HEK293 (cell line): ENCODE data around the gene RNF215.
A peak's percentile ranks its signal among the peaks of the same experiment; 100 is the strongest.

Experiments used
- CTCF ChIA-PET: fragments of 350-600 bp; formaldehyde crosslinking; extraction: SDS; loops from one replicate; lab custom pipeline; 2021; ENCODE audit warnings: antibody characterized with exemption; lab: Yijun Ruan, JAX
- POLR2A ChIA-PET: fragments of 300-600 bp; formaldehyde crosslinking; extraction: SDS; loops from one replicate; lab custom pipeline; 2020; ENCODE audit warnings: antibody characterized with exemption, inconsistent platforms; lab: Yijun Ruan, JAX
- H3K27ac ChIP-seq: fragments of 200-500 bp; sonication (Bioruptor generic); 2 replicates; pipeline ENCODE4 v1.5.1; 2014; ENCODE audit warnings: low read depth, low read length, control low read depth, inconsistent platforms; ENCODE audit errors: extremely low read depth
- H3K36me3 ChIP-seq, 2 experiments: fragments of 200-500 bp in 1 of 2; sonication (Bioruptor generic) in 1 of 2; 1 replicate in 1 of 2; 2 replicates in 1 of 2; pipeline ENCODE4 v1.5.1; 2014 to 2017; ENCODE audit warnings: inconsistent platforms in 2 of 2, low read length in 2 of 2; ENCODE audit not compliant: control insufficient read depth in 2 of 2, insufficient read depth in 1 of 2
- H3K4me1 ChIP-seq: fragments of 200-500 bp; sonication (Bioruptor generic); 2 replicates; pipeline ENCODE4 v1.5.1; 2014; ENCODE audit warnings: mild to moderate bottlenecking, low read length, inconsistent platforms; ENCODE audit not compliant: control insufficient read depth, insufficient read depth
- H3K4me3 ChIP-seq: 2 replicates; pipeline ENCODE4 v1.5.1; 2011; ENCODE audit warnings: low read depth, mild to moderate bottlenecking, control low read depth, low read length, moderate library complexity
- H3K9me3 ChIP-seq: fragments of 200-500 bp; sonication (Bioruptor generic); 2 replicates; pipeline ENCODE4 v1.5.1; 2014; ENCODE audit warnings: low read depth, low read length, inconsistent platforms; ENCODE audit not compliant: control insufficient read depth, insufficient read depth
- EGR2 ChIP-seq: fragments of 450-650 bp; formaldehyde crosslinking; IDR thresholded peaks from 2 replicates; pipeline ENCODE4 v1.5.1; 2016; ENCODE audit warnings: low read depth, missing biosample characterization, missing genetic modification characterization
- HOXA7 ChIP-seq: sonication (generic); formaldehyde crosslinking; IDR thresholded peaks from 2 replicates; pipeline ENCODE4 v1.8.1; 2022; ENCODE audit warnings: missing genetic modification reagents, borderline replicate concordance
- KLF7 ChIP-seq: fragments of 450-650 bp; formaldehyde crosslinking; IDR thresholded peaks from 2 replicates; pipeline ENCODE4 v1.5.1; 2016; ENCODE audit warnings: missing biosample characterization, missing genetic modification characterization, borderline replicate concordance
- KLF9 ChIP-seq: fragments of 450-650 bp; formaldehyde crosslinking; IDR thresholded peaks from 2 replicates; pipeline ENCODE4 v1.5.1; 2016; ENCODE audit warnings: missing biosample characterization, missing genetic modification characterization, low read depth
- SP2 ChIP-seq: fragments of 450-650 bp; formaldehyde crosslinking; IDR thresholded peaks from 2 replicates; pipeline ENCODE4 v1.5.1; 2016; ENCODE audit warnings: missing biosample characterization, missing genetic modification characterization
- SP3 ChIP-seq: fragments of 450-650 bp; formaldehyde crosslinking; IDR thresholded peaks from 2 replicates; pipeline ENCODE4 v1.5.1; 2016; ENCODE audit warnings: missing biosample characterization, missing genetic modification characterization
- TCF7L2 ChIP-seq: IDR thresholded peaks from 2 replicates; pipeline ENCODE4 v1.6.1; 2011; ENCODE audit warnings: low read depth, mild to moderate bottlenecking, inconsistent platforms, low read length, moderate library complexity, borderline replicate concordance
- ZBTB17 ChIP-seq: fragments of 450-650 bp; formaldehyde crosslinking; IDR thresholded peaks from 2 replicates; pipeline ENCODE4 v1.5.1; 2016; ENCODE audit warnings: missing biosample characterization, missing genetic modification characterization
- ZBTB20 ChIP-seq: fragments of 450-650 bp; formaldehyde crosslinking; IDR thresholded peaks from 2 replicates; pipeline ENCODE4 v1.5.1; 2016; ENCODE audit warnings: missing biosample characterization, missing genetic modification characterization
- ZBTB7A ChIP-seq: fragments of 450-650 bp; formaldehyde crosslinking; IDR thresholded peaks from 2 replicates; pipeline ENCODE4 v1.5.1; 2016; ENCODE audit warnings: low read depth, missing biosample characterization, missing genetic modification characterization
- ZIC2 ChIP-seq: fragments of 450-650 bp; formaldehyde crosslinking; IDR thresholded peaks from 2 replicates; pipeline ENCODE4 v1.5.1; 2016; ENCODE audit warnings: missing biosample characterization, missing genetic modification characterization
- ZNF10 ChIP-seq: fragments of 450-650 bp; formaldehyde crosslinking; IDR thresholded peaks from 2 replicates; pipeline ENCODE4 v1.5.1; 2017; ENCODE audit warnings: missing biosample characterization, missing genetic modification characterization
- ZNF121 ChIP-seq: fragments of 450-650 bp; formaldehyde crosslinking; IDR thresholded peaks from 2 replicates; pipeline ENCODE4 v1.5.1; 2016; ENCODE audit warnings: missing biosample characterization, missing genetic modification characterization
- ZNF169 ChIP-seq: fragments of 450-650 bp; formaldehyde crosslinking; IDR thresholded peaks from 2 replicates; pipeline ENCODE4 v1.5.1; 2016; ENCODE audit warnings: missing biosample characterization, missing genetic modification characterization
- ZNF175 ChIP-seq: fragments of 450-650 bp; formaldehyde crosslinking; IDR thresholded peaks from 2 replicates; pipeline ENCODE4 v1.5.1; 2016; ENCODE audit warnings: missing biosample characterization, missing genetic modification characterization
- ZNF211 ChIP-seq: fragments of 450-650 bp; formaldehyde crosslinking; IDR thresholded peaks from 2 replicates; pipeline ENCODE4 v1.5.1; 2016; ENCODE audit warnings: low read depth, missing biosample characterization, missing genetic modification characterization
- ZNF521 ChIP-seq: fragments of 450-650 bp; formaldehyde crosslinking; IDR thresholded peaks from 2 replicates; pipeline ENCODE4 v1.5.1; 2017; ENCODE audit warnings: missing biosample characterization, mild to moderate bottlenecking, missing genetic modification characterization
- ZNF544 ChIP-seq: fragments of 450-650 bp; formaldehyde crosslinking; IDR thresholded peaks from 2 replicates; pipeline ENCODE4 v1.5.0; 2017; ENCODE audit warnings: missing biosample characterization, missing genetic modification characterization
- ZNF548 ChIP-seq: fragments of 450-650 bp; formaldehyde crosslinking; IDR thresholded peaks from 2 replicates; pipeline ENCODE4 v1.5.1; 2016; ENCODE audit warnings: missing biosample characterization, missing genetic modification characterization
- ZNF621 ChIP-seq: fragments of 450-650 bp; formaldehyde crosslinking; IDR thresholded peaks from 2 replicates; pipeline ENCODE4 v1.5.1; 2017; ENCODE audit warnings: missing biosample characterization, missing genetic modification characterization
- ZNF629 ChIP-seq: fragments of 450-650 bp; formaldehyde crosslinking; IDR thresholded peaks from 2 replicates; pipeline ENCODE4 v1.5.1; 2017; ENCODE audit warnings: missing biosample characterization, missing genetic modification characterization
- ZNF664 ChIP-seq: fragments of 450-650 bp; formaldehyde crosslinking; IDR thresholded peaks from 2 replicates; pipeline ENCODE4 v1.5.1; 2016; ENCODE audit warnings: missing biosample characterization, missing genetic modification characterization
- ZNF670 ChIP-seq: fragments of 450-650 bp; formaldehyde crosslinking; IDR thresholded peaks from 2 replicates; pipeline ENCODE4 v1.5.1; 2016; ENCODE audit warnings: missing biosample characterization, missing genetic modification characterization, low read depth
- ZNF701 ChIP-seq: fragments of 450-650 bp; formaldehyde crosslinking; IDR thresholded peaks from 2 replicates; pipeline ENCODE4 v1.5.1; 2016; ENCODE audit warnings: missing biosample characterization, missing genetic modification characterization
- ZNF830 ChIP-seq: fragments of 450-650 bp; IDR thresholded peaks from 2 replicates; pipeline ENCODE4 v1.5.0; 2018; ENCODE audit warnings: missing biosample characterization, missing genetic modification characterization, low read depth, mild to moderate bottlenecking, moderate library complexity
- TF ChIP-seq, protein P1 (sequence below): fragments of 450-650 bp; formaldehyde crosslinking; IDR thresholded peaks from 2 replicates; pipeline ENCODE4 v1.5.1; 2016; ENCODE audit warnings: missing biosample characterization, missing genetic modification characterization

RNF215 gene

DNA sequence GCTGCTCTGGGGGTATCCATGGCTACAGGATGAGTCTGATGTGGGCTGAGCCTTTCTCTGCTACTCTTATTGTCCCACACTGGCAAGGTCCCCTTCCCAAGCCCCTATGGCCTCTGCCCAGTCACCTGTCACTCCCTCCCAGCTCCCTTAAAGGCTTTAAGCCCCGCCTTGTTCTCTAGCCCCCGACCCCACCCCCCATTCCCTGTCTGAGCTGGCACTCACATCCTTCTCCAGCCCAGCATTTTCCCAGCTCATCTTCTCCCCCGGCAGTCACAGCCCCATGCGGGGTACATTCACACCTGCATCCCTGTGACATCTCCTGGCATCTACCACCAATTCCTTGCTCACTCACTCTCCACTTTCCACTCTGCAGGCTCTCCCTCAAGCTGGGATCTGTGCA, 42.7 kb upstream of the RNF215 start:
- Histone ChIP-seq H3K4me1 (peaks cover 2% of the 10 kb centered on the region; the same call in 1 of the 2 replicates), H3K9me3 (no peaks in the 10 kb centered on the region), H3K4me3 (no peak overlapping the region), H3K36me3 (peaks cover 0 to 26% of the 10 kb centered on the region in 2 experiments; a peak in 1 of 3 replicates), H3K27ac (no peak overlapping the region)
- CTCF ChIA-PET: interaction anchor here (0.6 to 1.5 kb wide), 4 partner anchors 17 to 56 kb away, joined by 3 to 7 read pairs (median 4); partner anchors contain the start of gene SEC14L2
- TF ChIP-seq ZNF10 (tag by site-specific recombination) (no peak), ZNF211 (tag by site-specific recombination) (no peak), KLF9 (tag by site-specific recombination) (no peak), KLF7 (no peak), ZNF629 (no peak), ZBTB20 (tag by site-specific recombination) (no peak), ZNF175 (tag by site-specific recombination) (no peak), ZNF544 (tag by site-specific recombination) (no peak)
- TF ChIP-seq, protein P1, sequence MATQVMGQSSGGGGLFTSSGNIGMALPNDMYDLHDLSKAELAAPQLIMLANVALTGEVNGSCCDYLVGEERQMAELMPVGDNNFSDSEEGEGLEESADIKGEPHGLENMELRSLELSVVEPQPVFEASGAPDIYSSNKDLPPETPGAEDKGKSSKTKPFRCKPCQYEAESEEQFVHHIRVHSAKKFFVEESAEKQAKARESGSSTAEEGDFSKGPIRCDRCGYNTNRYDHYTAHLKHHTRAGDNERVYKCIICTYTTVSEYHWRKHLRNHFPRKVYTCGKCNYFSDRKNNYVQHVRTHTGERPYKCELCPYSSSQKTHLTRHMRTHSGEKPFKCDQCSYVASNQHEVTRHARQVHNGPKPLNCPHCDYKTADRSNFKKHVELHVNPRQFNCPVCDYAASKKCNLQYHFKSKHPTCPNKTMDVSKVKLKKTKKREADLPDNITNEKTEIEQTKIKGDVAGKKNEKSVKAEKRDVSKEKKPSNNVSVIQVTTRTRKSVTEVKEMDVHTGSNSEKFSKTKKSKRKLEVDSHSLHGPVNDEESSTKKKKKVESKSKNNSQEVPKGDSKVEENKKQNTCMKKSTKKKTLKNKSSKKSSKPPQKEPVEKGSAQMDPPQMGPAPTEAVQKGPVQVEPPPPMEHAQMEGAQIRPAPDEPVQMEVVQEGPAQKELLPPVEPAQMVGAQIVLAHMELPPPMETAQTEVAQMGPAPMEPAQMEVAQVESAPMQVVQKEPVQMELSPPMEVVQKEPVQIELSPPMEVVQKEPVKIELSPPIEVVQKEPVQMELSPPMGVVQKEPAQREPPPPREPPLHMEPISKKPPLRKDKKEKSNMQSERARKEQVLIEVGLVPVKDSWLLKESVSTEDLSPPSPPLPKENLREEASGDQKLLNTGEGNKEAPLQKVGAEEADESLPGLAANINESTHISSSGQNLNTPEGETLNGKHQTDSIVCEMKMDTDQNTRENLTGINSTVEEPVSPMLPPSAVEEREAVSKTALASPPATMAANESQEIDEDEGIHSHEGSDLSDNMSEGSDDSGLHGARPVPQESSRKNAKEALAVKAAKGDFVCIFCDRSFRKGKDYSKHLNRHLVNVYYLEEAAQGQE: no peak
- POLR2A ChIA-PET: interaction anchor here (0.9 to 1.5 kb wide), 4 partner anchors 12 to 145 kb away, joined by 3 to 5 read pairs (median 4); partner anchors contain the start of genes CCDC157 and SF3A1

DNA sequence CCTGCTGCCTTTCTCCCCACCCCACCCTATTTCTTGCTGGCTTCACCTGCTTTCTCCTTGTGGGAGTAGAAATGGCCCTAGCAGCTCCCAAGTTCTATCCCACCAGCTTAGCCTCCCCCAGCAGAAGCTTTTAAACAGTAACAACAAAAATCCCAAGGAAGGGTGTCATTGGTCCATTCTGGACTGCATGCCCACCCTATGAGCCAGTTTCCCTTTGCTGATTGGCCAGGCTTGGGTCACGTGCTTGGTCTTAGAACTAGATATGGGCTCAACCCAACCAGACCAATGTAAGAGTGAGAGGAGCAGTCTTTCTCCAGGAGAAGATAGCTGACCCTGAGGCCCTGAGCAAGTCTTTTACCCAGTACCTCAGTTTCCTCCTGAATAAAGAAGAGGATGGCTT, 40.7 kb upstream of the RNF215 start:
- H3K9me3 ChIP-seq: no peaks in the 10 kb centered on the region
- no peak overlapping the region for H3K27ac ChIP-seq
- peaks cover 0 to 26% of the 10 kb centered on the region in 2 experiments; a peak in 1 of 3 replicates for H3K36me3 ChIP-seq
- CTCF ChIA-PET: interaction anchor here (0.7 to 7.6 kb wide), 6 partner anchors 15 to 330 kb away, joined by 3 to 71 read pairs (median 4); no protein-coding TSS in a partner anchor
- TF ChIP-seq SP3 (tag by site-specific recombination): no peak
- 0 out of 2 replicates have a peak, but pooled peaks have one; percentile 19 for TF ChIP-seq SP2
- no peak overlapping the region for H3K4me3 ChIP-seq
- POLR2A ChIA-PET: interaction anchor here (0.7 kb wide), 1 partner anchor 32 kb away, joined by 3 read pairs; no protein-coding TSS in a partner anchor
- H3K4me1 ChIP-seq: peaks cover 8% of the 10 kb centered on the region

DNA sequence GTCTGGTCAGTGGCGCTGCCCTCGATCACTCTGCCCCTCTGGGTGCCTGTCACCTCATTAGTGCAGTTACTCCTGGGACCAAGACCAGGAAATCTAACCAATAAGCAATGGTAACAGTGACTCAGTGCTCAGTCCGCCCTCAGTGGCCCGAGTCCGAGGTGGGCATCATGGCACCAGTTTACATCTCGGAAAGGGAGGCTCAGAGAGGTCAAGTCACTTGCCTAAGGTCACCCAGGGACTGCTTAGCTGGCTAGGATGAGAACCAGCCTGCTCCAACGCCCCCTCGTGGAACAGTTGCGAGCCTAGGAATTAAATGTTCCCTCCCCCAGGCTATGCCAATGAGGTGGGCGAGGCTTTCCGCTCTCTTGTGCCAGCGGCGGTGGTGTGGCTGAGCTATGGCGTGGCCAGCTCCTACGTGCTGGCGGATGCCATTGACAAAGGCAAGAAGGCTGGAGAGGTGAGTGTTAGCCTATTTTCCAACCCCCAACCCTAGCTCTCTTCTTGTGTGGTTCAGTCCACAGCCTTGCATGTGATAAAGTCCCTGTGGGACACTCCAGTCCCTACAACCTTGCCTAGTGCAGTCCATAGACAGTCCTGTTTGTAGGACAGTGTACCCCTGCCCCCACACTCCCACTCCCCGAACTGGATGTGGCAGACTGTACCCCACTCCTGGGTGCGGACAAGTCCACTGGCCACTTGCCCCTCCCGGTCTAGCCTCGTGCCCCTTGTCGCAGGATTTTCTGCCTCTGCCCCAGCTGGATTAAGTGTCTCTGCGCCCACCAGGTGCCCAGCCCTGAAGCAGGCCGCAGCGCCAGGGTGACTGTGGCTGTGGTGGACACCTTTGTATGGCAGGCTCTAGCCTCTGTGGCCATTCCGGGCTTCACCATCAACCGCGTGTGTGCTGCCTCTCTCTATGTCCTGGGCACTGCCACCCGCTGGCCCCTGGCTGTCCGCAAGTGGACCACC, 39.5 kb upstream of the RNF215 start:
- POLR2A ChIA-PET: interaction anchor here (0.5 to 1.8 kb wide), 4 partner anchors 11 to 771 kb away, joined by 3 to 10 read pairs (median 4); partner anchors contain the start of gene SEC14L2
- no peak overlapping the region; the same call in 1 of the 2 replicates for H3K27ac ChIP-seq
- TF ChIP-seq ZNF169 (tag by site-specific recombination): no peak
- TF ChIP-seq ZNF701 (tag by site-specific recombination): no peak
- TF ChIP-seq ZNF670 (tag by site-specific recombination): no peak
- TF ChIP-seq ZNF548: no peak
- TF ChIP-seq TCF7L2: no peak
- TF ChIP-seq ZNF629: no peak; the same call in 1 of the 2 replicates
- TF ChIP-seq HOXA7 (CRISPR knock-in tag): no peak
- TF ChIP-seq EGR2: peak; percentile 57
- no peak for TF ChIP-seq ZNF830
- TF ChIP-seq ZNF521: no peak
- TF ChIP-seq ZIC2 (tag by site-specific recombination): no peak
- no peak for TF ChIP-seq ZBTB17 (tag by site-specific recombination)
- TF ChIP-seq ZNF121 (tag by site-specific recombination): no peak
- no peak for TF ChIP-seq ZBTB7A
- TF ChIP-seq ZNF664 (tag by site-specific recombination): no peak
- TF ChIP-seq ZNF621 (tag by site-specific recombination): no peak

More for the DNA sequence above, 39.5 kb upstream of the RNF215 start:
- no peaks in the 10 kb centered on the region for H3K9me3 ChIP-seq
- peaks cover 0 to 26% of the 10 kb centered on the region in 2 experiments; a peak in 1 of 3 replicates for H3K36me3 ChIP-seq
- H3K4me3 ChIP-seq: peak overlapping the region; percentile 74
- CTCF ChIA-PET: interaction anchor here (0.6 to 7.6 kb wide), 15 partner anchors 11 to 950 kb away, joined by 3 to 71 read pairs (median 5); partner anchors contain the start of gene SLC35E4
- H3K4me1 ChIP-seq: peaks cover 19% of the 10 kb centered on the region
